Upper lobe of right lung (tissue), 1 donor: ENCODE data around the gene MYH9. TPM values are rescaled to one million over a fixed set of nuclear protein-coding genes. Genes with fewer than 3 reads are reported as not detected.

ENCODE experiments used
- ATAC-seq: fragments of 200-7000 bp; cut with Tn5 transposase; one replicate; pipeline ENCODE4 v1.9.1; 2020; ENCODE audit warnings: mild to moderate bottlenecking, moderate library complexity
- DNase-seq: peaks from one replicate; pipeline ENCODE4 v3.0.0-alpha.2; 2020
- H3K27ac ChIP-seq: fragments of 200-600 bp; one replicate; pipeline ENCODE4 v1.8.0; 2022
- H3K27me3 ChIP-seq: fragments of 200-600 bp; one replicate; pipeline ENCODE4 v1.8.0; 2022; ENCODE audit warnings: mild to moderate bottlenecking
- H3K36me3 ChIP-seq: fragments of 200-600 bp; one replicate; pipeline ENCODE4 v1.8.0; 2022
- H3K4me1 ChIP-seq: fragments of 200-600 bp; one replicate; pipeline ENCODE4 v1.8.0; 2022
- H3K4me3 ChIP-seq: fragments of 200-600 bp; one replicate; pipeline ENCODE4 v1.8.0; 2022; ENCODE audit warnings: mild to moderate bottlenecking
- H3K9me3 ChIP-seq: fragments of 200-600 bp; one replicate; pipeline ENCODE4 v1.8.0; 2022
- CTCF ChIP-seq: fragments of 200-600 bp; IDR thresholded peaks from one replicate; pipeline ENCODE4 v1.8.0; 2022; ENCODE audit warnings: antibody characterized with exemption
- intact Hi-C: fragments of 100-400 bp; cut with DNase I; formaldehyde crosslinking; loops from one replicate; pipeline ENCODE4 v1.11.0; 2022
- total RNA-seq: library from RNA; stranded (reverse); fragmentation: NEBNext Ultra II Directional; extraction: Animal tissue kit (Norgen Biotek cat#: 25700); gene quantifications from one replicate; pipeline ENCODE4 v1.2.1, GENCODE V29; 2021
- donor health status: DM: no; HTN: yes; CAD: no; lungs with severe emphysema.

Gene MYH9
- total RNA-seq, 1 donor from 2014 or later, result 842 TPM

DNA sequence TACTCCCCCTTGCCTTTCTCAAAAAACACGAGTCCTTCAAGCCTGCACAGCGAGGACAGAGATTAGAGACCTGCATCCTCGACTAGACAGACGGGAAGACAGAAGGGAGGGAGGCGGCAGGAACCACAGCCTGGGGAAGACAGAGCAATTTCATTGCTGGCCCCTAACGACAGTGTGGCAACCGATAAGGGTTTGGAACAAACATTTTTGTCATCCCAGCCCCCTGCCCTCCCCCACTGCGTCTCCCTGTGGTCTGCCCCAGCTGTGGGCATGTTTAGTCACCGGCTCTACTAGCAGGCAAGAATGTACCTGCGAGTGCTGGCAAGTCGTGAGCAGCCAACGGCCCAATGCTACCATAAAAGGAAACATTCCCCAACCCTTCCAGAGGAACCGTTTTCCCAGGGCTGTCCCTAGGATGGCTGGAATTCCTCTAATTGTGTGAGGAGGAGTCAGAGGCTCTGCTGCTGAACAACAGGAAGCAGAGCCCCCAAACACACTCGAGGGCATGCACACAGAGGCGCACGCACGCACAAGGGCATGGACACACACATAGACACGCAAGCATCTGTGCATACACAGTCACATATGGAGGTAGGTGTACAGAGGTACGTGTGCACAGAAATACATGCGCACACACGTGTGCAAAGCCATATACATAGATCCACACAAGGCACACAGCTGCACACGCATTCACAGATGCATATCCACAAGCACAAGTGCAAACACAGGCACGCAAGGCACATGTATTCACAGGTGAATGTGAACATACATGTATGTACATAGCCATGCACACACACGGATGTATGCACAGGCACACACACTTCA, 58.3 kb downstream of the MYH9 start:
- DNase-seq, result no peak
- intact Hi-C loops, result loop anchor here (10.0 kb wide), 1 partner anchor 55 kb away; the partner anchor contains the start of gene MYH9
- peak overlapping the region; percentile 6 for H3K4me3 ChIP-seq
- no peaks in the 10 kb centered on the region for H3K27me3 ChIP-seq
- no peaks in the 10 kb centered on the region for H3K9me3 ChIP-seq
- H3K36me3 ChIP-seq, result peaks cover 79% of the 10 kb centered on the region
- peak; percentile 35 for ATAC-seq
- peak overlapping the region; percentile 91 for H3K27ac ChIP-seq
- TF ChIP-seq CTCF, result no peak
- peaks cover 93% of the 10 kb centered on the region for H3K4me1 ChIP-seq

GRCh38 chr22:36328635-36329253, 59.0 kb downstream of the MYH9 start:
- Histone ChIP-seq H3K4me3 (peak overlapping the region; percentile 6), H3K4me1 (peaks cover 93% of the 10 kb centered on the region), H3K36me3 (peaks cover 79% of the 10 kb centered on the region), H3K27me3 (no peaks in the 10 kb centered on the region), H3K9me3 (no peaks in the 10 kb centered on the region), H3K27ac (peak overlapping the region; percentile 91)
- DNase-seq (no peak), ATAC-seq (peak; percentile 1)
- TF ChIP-seq CTCF, result no peak
- intact Hi-C loops, result no loop called here

- intact Hi-C loops, result no loop called here
These were observed 59.7 kb downstream of the MYH9 start for GRCh38 chr22:36327922-36328551.

GRCh38 chr22:36326178-36327161, 61.3 kb downstream of the MYH9 start:
- TF ChIP-seq CTCF, result no peak
- peaks cover 82% of the 10 kb centered on the region for H3K36me3 ChIP-seq
- no peaks in the 10 kb centered on the region for H3K27me3 ChIP-seq
- H3K9me3 ChIP-seq, result no peaks in the 10 kb centered on the region
- peak overlapping the region; percentile 91 for H3K27ac ChIP-seq
- H3K4me1 ChIP-seq, result peaks cover 80% of the 10 kb centered on the region
- H3K4me3 ChIP-seq, result no peak overlapping the region
- DNase-seq (no peak), ATAC-seq (no peak)
- intact Hi-C loops, result no loop called here

More at GRCh38 chr22:36327922-36328551, 59.7 kb downstream of the MYH9 start:
- peaks cover 93% of the 10 kb centered on the region for H3K4me1 ChIP-seq
- peak overlapping the region; percentile 91 for H3K27ac ChIP-seq
- ATAC-seq (no peak), DNase-seq (no peak)
- peaks cover 77% of the 10 kb centered on the region for H3K36me3 ChIP-seq
- H3K4me3 ChIP-seq, result no peak overlapping the region
- H3K9me3 ChIP-seq, result no peaks in the 10 kb centered on the region
- no peaks in the 10 kb centered on the region for H3K27me3 ChIP-seq
- TF ChIP-seq CTCF, result no peak
